ENCODE data around the gene ENDOV.

The ENDOV gene

DNA sequence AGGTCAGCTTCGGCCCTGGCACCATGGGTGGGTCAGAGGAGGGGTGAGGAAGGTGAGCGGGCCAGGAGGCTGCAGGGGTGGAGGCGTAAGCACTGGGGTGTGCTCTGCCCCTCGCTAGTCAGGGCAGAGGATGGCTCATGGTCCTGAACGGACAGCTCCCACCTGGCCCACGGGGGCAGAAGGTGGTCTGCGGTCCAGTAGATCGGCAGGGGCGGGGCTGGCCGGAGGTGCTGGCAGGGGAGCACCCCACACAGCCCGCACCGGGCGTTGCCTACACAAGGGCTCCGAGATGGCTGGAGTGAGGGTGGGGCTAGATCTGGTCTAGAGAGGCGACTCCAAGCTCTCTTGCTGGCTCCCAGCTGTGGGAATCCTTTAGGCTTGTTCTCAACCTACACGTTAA, 53.3 kb downstream of the ENDOV start:
- peak; percentile 32 for DNase-seq (ENCODE audit: low read depth, low spot score)

DNA sequence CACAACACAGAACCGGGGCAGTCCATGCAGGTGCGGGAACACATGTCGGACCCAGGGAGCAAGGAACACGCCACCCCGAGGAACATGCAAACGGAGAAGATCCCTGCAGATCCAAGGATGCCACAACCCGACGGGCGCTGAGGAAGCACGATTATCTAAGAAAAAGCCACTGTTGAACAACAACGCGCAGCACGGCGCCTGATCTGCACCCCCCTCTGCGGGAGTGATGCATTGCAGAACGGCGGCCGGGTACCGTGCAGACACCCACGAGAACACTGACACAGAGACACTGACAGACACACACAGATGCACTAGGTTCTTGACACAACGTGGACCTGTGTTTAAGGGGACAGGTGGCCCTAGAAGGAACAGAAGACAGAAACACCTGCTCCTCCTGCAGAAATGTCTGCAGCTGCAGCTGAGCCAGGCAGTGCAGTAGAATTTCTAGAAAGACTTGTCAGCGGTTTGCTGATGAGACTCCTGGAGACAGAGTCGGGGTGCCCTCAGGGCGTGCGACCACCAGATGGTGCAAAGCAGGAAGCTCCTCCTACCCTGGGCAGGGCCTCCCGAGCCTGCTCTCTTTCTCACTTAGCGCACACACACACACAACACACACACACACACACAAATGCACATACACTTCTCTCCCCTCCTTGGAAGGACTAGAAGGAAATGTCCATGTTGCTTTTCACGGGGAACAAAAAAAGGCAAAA, 54.0 kb downstream of the ENDOV start:
- DNase-seq (ENCODE audit: low read depth, low spot score), result no peak

DNA sequence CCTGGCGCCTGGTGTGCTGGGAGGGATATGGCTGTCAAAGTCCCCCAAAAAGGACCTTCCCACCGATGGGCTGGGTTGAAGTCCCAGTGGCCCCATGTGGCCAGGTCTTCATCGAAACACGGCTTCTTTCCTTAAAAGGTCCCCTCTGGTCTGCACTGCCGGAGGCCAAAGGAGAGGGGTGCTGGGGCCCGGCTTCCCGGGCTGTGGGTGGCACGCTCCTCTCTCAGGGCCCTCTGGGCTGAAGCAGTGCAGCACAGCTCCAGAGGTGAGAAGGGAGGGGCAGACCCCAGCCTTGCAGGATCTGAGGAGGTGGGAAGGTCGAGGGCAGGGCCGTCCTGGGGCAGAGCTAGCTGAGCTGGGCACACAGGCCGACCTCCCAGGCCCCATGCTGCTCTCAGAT, 54.7 kb downstream of the ENDOV start:
- no peak for DNase-seq (ENCODE audit: low read depth, low spot score)

DNA sequence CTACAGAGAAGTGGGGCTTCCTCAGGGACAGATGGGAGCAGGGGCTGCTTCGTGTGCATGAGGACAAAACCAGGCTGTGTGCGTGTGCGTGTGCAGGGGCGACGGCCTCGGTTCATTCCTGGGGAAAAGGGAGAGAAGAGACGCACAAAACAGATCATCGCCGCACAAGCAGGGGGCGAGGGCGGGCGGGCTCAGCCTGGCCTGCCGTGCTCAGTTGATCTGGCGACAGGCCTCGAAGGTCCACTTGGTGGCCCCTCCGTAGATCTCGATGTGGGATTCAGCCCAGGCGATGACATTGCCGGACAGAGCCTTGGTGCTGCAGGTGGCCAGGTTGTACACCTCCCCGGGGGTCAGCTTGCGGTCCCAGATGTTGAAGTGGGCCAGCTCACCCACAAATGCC, 55.6 kb downstream of the ENDOV start:
- no peak for DNase-seq (ENCODE audit: low read depth, low spot score)

DNA sequence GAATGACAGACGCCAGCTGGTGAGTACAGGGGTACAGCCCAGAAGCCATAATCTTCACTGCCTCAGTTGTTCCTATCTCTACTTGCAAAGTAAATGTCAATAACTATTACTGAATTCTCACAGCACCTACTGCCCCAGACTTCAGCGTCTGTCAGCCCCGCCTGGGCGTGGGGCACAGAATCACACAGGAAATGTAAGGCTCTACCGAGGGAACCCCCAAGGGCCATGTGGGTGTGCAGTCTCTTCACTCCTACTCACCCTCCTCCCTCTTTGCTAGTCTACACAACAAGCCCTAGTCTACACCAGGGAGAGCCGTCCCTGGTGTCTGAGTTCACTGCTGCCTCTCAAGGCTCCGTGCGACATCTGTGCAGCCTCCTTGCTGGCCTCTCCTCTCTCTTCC, 57.0 kb downstream of the ENDOV start:
- no peak for DNase-seq (ENCODE audit: low read depth, low spot score)

DNA sequence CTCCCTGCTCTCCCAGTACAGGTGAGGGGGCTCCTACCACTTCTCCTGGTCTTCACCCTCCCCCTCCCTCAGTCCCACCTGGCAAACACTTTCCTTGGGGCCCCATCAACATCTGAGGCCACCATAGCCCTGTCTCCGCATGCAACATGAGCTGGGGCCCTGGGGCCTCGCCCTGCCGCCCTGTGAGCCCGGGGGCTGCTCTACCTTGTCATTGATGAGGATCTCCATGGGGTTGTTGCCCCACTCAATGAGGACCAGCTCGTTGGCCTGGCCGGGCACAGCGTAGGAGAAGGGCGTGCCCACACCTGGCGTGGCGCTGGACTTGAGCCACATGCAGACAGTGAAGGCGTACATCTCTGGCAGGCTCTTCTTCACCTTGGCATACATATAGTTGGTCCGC, 58.0 kb downstream of the ENDOV start:
- DNase-seq (ENCODE audit: low read depth, low spot score), result no peak

DNA sequence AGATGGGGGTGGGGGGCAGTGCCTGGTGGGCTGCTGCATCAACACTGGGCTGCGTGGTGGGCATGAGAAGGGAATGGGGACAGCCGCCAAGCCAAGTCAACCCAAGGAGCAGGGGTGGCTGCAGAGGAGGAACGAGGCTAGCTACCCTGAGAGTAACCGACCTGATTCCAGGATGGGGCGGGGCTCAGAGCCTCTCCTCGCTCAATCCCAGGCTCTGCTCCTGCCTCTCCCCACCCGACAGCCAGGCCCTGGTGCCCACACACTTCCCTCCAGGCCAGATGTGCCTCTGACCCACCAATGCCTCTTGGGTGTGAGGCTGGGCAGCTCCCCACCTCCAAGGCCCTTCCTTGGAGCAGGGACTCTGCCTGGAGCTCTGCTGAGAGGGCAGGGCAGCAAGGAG, 58.7 kb downstream of the ENDOV start:
- no peak for DNase-seq (ENCODE audit: low read depth, low spot score)

DNA sequence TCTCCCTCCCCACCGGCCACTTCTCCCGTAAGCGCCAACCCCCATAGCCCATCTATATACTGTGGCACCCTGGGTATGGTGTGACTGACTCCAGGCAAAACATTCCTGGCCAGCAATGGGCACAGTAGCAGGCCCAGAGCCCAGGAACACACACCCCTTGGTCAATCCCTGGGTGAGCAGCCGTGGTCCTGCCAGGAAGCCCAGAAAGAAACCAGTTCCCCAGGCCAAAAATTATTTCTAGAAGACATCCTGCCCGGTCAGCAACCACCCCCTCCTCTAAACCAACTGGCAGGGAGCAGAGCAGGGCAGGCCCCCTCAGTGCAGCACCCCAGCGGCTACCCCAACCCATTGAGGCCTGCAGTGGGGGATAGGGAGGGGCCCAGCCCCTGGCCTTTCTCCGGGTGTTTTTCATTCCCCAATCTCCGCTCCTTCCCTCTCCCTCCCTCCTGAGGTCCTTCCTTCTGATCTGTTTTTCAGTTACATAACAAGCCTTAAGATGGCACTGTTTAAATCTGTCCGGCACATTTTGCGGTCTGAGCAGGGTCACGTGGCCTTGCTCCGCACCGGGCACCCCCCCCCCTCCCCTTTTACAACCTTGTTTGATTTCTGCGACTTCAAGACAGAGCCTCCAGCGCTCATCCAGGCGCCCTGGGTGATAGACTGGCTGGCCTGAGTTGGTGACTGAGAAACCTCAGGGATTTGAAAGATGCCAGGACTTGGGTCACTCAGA, 59.4 kb downstream of the ENDOV start:
- peak; percentile 59 for DNase-seq (ENCODE audit: low read depth, low spot score)

DNA sequence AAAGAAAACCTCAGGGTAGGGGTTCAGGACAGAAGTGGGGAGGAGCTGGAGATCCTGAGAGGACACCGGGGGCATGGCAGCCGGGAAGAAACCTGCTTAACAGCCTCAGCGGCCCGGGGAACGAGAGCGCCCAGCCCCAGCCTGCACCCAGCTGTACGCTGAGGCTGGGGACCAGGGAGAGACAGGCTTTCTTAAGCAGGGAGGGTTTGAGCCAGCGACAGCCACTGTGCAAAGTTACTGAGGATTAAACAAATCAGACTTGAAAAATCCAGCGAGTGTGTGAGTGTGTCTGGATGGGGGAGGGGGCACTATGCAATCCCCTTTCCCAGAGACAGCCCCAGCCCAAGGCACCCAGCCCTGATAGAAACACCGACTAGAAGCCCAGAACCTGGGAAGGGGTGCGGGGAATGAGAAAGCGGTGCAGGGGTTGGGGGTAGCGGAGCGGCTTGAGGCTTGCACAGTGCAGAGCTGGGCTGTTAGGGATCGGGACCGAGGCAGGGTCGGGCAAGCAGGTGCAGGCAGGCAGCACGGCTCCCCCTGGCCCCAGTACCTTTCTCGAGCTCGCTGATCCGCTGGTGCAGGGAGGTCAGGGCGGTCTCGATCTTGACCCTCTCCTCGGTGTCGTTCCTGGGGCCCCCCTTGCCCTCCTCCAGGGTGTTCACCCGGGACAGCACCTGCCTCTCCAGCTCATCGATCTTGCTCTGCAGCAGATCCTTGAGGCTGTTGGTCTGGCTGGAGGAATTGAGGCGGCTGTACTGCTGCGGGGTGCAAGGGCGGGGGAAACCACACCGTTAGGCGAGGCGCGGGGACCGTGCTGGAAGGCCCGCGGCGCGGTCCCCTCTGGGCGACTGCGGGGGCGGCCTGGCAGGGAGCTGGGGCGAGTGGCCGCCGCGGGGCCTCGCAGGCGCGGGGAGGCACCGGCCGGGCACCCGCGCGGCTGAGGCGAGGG, 60.3 kb downstream of the ENDOV start:
- no peak for DNase-seq (ENCODE audit: low read depth, low spot score)

DNA sequence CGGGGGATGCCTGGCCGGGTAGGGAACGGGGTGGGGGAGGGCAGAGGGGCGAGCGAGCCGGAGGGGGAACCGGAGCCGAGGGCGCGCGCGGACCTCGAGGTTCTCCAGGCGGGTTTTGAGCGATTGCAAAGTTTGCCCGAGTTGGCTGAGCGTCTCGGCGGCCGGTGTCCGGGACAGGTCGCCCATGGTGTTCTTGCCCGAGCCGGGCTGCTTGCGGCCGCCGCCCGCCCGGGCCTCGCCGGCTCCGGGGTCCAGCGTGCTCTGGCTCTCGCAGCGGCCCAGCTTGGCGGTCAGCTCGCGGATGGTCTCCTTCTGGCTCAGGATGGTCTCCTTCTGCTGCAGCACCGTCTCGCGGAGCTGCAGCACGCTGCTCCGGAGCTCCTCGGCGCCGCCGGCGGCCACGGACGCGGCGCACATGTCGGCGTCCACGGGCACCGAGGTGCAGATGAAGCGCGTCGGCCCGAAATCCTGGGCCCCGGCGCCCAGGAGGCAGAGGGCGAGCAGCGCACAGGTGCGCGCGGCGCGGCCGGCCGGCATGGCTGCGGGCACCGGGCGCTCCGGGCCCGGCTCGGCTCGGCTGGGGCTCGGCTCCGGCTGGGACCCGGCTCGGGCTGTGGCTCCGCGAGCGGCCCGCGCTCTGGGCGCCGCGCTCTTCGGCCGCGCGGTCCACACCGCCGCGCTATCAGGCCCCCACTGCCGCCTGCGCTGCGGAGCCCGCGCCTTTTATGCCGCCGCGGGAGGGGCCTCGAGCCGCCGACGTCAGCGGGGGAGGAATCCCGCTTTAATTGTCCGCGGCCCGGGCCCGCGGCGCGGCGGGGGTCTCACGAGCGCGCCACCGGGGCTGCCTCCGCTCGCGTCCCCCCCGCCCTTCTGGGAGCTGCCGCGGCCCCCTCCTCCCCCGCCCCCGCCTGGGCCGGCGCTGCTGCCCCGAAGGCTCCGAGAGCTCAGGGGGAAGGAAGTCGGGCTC, 61.2 kb downstream of the ENDOV start, which contains the start of gene NPTX1:
TSS of gene NPTX1 (minus strand) at position 698 of the 967 bp plus-strand sequence. CDS start at position 537, 161 bp downstream.
- DNase-seq (ENCODE audit: low read depth, low spot score), result peak; percentile 64

DNA sequence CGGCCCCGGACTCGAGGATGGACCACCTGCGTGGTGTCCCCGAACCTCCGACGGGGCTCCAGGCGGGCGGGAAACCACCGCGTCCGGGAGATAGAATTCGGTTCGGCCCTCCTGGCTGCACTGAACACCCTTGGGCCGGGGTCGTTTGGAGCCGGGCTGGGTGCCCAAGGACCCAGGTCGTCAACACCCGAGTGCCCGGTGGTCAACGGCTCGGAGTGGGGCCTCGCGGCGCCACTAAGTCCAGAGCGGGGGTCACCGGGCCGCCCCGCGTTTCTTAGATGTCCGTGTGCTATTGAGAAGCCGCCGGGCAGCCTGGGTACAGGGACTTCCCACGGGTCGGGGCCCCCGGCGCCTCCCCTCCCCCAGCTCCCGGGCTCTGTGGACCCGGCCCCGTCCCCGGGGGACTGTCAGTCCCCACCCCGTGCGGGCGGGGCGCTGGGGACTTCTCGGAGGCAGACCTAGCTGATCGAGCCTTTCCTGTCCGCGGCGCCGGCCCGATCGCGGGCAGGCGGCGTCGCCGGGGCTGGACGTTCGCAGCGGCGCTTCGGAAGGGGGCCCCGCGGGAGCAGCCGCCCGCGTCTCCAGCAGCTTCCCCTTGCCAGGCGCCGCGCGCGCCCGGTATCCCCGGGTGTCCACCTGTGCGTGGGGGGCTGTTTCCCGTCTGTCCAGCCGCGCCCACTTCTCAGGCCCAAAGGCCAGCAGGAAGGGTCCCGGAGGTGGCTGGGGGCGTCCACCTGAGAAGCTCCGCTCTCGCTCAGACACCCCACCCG, 62.1 kb downstream of the ENDOV start:
- peak; percentile 28 for DNase-seq (ENCODE audit: low read depth, low spot score)

DNA sequence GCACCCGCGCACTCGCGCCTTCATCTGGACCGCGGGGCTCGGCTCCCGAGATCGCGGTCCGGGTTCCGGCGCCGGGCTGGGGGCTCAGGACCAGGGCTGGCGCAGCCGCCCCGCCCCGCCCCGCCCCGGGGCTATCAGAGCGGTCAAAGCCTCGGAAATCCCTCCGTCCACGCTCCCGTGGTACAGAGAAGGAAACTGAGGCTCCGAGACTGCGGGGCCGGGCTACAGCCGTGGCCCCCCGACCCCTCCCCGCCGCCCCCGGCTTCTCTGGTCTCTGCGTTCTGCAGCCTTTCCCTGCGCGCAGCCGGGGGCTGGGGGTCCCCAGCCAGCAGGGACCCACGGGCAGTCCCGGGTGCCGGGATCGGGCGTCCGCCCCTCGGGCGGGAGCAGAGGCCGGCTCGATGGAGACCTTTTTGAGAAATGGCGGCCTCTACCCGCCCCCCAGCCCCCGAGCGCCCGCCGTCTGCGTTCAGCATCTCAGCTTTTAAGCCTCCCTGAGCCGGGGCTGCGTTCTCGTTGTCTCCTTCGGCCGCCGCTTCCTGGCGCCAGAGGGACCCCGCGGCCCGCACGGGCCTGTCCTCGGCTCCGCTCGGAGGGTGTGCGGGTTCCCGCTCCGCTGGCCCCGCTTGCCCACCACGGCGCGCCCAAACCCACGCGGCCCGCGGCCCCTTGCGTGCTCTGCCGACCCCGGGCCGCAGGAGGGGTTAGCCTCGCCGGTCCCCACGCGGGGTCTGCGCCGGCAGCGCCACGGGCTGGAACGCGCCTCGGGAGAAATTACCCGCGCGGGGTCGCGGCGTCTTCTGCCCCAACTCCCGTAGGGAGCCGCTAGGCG, 62.9 kb downstream of the ENDOV start:
- DNase-seq (ENCODE audit: low read depth, low spot score), result peak; percentile 80

DNA sequence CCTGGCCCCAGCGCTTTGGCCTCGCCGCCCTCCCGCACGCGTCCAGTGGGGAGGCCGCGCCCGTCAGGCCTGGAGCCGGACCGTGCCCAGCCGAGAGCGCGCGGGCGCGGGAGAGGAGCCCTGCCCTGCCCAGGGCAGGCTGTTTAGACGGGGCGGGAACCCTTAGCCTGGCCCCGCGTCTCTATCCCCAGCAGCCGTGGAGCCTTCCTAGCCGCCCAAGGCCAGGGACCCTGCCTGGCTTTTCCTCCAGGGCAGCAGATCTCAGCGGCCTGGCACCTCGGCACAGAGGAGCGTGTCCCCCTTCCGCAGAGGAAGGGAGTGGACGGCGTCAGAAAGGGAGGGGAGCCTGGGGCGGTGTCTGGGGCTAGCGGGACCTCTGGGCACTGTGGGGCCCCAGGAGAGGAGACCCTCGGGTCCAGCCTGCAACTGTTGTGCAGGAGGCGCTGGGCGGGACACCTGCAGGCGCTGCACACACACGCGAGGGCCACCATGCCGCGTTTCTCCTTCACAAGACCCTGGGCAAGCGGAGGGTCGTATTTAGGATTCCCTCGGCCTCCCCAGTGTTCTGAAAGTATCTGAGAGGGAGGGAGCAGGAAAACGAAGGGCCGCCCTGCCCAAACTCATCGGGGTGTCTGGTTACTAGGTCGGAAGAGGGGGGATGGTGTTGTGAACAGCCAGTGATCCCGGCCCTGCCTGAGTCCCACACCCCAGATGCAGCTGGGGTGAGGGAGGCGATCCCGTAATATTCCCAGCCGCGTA, 63.7 kb downstream of the ENDOV start:
- no peak for DNase-seq (ENCODE audit: low read depth, low spot score)

DNA sequence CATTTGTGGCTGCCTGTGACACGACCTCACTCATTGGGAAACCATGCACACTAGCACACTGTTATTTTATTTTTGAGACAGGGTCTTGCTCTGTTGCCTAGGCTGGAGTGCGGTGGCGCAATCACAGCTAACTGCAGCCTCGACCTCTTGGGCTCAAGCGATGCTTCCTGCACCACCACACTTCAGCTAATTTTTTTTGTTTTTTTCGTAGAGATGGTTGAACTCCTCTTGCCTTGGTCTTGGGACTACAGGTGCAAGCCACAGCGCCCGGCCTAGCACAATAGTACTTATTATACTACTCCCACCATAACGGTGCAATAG, 64.2 kb downstream of the ENDOV start:
- no peak for DNase-seq (ENCODE audit: low read depth, low spot score)

DNA sequence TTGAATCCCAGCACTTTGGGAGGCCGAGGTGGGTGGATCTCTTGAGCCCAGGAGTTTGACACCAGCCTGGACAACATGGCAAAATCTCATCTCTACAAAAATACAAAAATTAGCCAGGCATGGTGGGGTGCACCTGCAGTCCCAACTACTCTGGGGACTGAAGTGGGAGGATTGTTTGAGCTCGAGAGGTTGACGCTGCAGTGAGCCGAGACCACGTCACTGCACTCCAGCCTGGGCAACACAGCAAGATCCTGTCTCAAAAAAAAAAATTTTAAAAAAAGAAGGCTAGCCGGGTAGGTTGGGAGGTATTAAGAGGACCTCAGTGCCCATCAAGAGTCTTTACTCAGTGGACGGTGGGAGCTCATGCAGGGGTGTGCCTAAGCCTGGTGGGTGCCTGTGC, 65.3 kb downstream of the ENDOV start:
- DNase-seq (ENCODE audit: low read depth, low spot score), result no peak

DNA sequence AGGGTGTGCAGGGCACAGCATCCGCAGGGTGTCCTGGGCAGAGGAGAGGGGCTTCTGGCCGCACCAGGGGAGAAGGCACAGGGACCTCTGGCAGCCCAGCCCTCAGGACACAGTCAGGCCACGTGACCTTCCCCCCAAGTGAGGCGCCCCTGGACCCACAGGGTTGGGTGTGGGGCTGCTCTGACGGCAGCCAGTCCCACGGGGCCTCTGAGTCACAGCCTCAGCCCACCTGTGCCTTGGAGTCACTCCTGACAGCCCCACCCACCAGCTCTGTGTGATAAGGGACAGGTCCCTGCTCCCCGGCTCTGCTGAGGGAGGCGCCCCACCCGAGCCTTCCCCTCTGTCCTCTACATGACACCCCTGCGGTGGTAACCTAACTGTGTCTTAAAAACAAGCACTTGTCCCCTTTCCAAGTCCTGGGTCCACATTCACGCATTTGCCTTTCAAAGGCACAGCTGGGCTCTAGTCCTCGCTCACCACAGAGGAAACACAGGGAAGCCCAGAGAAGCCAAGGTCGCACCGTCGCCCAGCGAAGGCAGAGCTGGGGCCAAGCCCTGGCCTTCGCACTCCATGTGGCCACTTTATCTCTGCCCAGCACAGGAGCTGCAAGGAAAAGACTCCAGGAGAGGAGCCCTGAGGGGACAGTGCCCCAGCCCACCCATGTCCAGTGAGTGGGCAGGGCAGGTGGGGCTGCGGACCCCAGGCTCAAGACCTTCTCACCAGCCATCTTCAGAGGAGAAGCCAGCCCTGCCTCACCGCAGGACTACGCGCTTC, 66.5 kb downstream of the ENDOV start:
- DNase-seq (ENCODE audit: low read depth, low spot score), result no peak

DNA sequence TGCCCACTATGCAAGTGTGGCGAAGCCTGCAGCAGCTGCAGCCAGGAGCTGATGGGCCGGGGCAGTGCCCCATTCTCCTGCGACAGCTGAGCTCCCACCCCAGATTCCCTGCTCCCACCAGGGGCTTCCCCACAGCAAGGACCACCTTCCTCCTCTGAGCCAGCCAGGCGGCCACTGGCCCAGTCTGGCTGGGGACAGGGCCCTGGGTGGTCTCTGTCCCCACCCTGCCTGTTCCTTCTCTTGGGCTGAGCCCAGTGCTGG, 67.0 kb downstream of the ENDOV start:
- no peak for DNase-seq (ENCODE audit: low read depth, low spot score)

All from astrocyte of the hippocampus (primary cell).